LHCN-M2 (cell line): Measurements from ENCODE around the gene BORCS6. TPM values are rescaled to one million over a fixed set of nuclear protein-coding genes. Genes with fewer than 3 reads are reported as not detected.

Experiments
- DNase-seq: peaks from one replicate; pipeline ENCODE4 v3.0.0-alpha.2; 2012; ENCODE audit warnings: low read depth
- total RNA-seq: library from RNA; depleted of rRNA; stranded (reverse); fragments of >200 nt; gene quantifications from 2 replicates; pipeline ENCODE4 v1.2.3, GENCODE V29; 2014

Gene BORCS6
- total RNA-seq, 1 experiment from 2014 or later = 6.9 TPM

DNA sequence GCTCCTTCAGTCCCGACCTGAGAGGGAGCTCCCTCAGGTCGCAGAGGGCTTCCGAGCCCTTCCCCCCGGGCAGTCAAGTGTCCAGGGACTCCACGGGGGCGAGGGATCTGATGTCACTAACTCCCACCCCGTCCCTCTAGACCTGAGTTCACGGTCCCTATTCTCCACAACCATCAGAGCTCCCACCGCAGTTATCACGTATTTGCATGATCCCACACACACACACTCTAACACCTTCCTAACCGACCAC lies 34.1 kb downstream of the BORCS6 start:
- no peak for DNase-seq

GRCh38 chr17:8155231-8155995 lies 34.6 kb downstream of the BORCS6 start:
- DNase-seq = peak; percentile 10

DNA sequence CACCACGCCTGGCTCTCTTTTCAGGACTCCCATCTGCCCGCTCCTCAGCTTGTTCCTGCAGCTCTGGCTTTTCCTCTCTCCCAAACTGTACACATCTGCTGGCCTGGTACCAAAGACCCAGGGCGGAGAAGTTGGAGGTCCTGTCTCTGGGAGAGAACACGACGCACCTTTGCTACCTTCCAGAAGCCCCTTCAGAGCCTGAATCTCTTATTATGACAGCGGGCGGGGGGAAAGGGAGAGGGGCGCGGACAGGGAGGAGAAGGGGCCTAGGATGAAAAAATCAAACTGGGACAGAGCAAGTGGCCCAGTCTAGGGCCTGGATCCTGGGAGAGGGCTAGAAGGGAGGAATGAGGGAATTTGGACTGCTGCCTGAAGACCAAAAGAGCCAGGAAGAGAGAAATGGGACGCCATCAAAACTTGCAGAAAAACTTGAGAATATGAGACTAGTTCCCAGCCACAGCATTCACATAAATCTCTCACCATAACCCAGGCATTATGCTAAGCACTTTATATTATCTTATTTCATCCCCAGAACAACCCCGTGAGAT lies 35.3 kb downstream of the BORCS6 start:
- peak; percentile 18 for DNase-seq

DNA sequence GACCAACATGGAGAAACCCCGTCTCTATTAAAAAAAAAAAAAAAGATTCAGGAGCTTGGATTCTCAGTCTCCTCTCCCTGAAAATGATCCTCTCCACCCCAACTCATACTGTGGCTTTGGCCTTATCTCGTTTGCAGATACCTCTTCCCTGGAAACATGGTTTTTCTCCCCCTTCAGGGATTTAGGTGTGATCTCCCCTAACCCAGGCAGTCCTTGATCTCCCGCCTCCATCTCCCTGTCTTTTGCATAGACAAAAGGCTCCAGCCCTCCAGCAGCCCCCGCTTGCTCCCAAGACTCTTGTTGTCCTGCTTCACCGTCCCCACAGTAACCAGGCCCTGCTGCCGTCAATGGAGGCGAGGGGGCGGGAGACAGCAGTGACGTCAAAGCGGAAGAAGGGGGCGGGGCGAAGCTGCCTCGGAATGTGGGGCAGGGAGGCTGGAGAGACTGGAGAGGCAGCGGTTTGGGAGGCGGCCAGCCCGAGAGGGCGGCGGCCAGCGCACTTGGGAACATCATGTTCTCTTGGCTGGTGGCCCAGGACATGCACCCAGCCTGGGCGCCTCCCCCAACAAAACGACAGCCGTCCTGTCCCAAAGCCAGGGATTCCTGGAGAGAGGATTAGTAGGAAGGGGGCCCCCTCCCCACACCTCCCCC lies 35.9 kb downstream of the BORCS6 start:
- DNase-seq = peak; percentile 99

DNA sequence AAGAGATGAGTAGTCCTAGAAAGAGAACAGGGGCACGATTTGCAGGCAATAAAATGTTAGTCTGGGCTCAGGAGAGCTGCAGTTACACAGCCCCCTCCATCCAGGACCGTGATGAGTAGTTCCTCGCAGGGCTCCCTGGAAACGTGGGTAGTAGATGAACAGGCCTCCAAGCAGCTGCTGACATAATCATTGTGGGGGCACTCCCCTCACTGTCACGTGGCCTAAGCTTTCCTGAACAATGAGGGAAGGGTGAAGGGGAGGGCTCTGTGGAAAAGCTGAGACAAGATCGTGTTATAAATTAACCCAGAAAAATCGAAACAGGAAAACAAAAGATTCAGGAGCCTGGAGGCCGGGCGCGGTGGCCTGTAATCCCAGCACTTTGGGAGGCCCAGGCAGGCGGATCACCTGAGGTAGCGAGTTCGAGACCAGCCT lies 36.4 kb downstream of the BORCS6 start:
- DNase-seq = peak; percentile 97

DNA sequence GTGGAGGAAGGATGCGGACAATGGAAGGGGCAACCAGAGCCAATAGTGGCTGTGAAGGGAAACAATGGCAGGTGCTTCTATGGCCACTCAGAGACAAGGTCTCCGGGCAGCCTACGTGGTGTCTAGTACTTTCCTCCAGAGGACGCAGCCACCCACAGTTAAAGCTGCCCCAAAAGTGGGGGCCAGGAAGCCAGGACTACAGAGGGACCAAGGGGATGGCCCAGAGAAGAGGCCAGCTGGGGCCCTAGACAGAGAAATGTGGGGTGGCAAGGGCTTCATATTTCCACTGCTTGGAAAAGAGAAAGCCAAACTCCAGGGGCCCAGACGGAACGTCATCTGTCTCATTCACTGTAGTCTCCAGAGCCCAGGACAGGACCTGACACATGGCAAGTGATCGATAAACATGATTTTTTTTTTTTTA lies 36.9 kb downstream of the BORCS6 start:
- DNase-seq = no peak

DNA sequence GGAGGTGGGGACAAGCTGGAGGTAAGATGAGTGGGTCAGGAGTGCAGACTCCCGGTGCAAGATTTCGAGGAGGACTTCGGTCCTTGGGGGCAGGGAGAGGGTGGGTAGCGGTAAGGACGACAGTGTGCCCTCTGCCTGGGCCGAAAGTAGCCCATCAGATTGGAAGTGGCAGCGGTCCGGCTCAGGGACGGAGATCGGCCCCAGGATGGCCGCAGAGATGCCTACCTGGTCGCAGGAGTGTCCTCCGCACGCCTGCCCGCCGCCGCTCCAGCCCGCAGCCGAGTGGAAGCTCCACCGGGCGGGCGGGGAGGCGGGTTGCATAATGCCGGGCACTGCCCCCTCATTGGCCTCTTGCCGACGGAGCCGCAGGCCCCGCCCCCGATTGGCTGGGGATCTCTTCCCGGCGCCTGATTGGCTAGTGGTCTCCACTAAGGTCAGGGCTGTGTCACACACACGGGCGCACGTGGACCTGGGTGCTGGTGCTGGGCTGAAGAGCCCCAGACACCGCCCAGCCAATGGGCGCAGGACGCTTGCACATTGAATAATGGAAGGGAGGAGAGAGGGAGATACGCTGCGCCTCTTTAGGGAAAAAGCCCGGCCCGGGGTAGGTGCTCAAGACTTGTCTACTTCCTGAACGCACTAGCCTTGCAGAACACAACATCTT lies 37.7 kb downstream of the BORCS6 start, which contains the start of gene PER1:
TSS of gene PER1 (minus strand) at position 293 of the 664 bp plus-strand sequence. CDS start 1,698 bp downstream, outside the sequence.
- peak; percentile 95 for DNase-seq

GRCh38 chr17:8151641-8152111 lies 38.3 kb downstream of the BORCS6 start:
- DNase-seq = peak; percentile 79

- peak; percentile 89 for DNase-seq
Observed at GRCh38 chr17:8151120-8151640, 38.8 kb downstream of the BORCS6 start.

GRCh38 chr17:8150194-8151119 lies 39.5 kb downstream of the BORCS6 start:
- peak; percentile 51 for DNase-seq

DNA sequence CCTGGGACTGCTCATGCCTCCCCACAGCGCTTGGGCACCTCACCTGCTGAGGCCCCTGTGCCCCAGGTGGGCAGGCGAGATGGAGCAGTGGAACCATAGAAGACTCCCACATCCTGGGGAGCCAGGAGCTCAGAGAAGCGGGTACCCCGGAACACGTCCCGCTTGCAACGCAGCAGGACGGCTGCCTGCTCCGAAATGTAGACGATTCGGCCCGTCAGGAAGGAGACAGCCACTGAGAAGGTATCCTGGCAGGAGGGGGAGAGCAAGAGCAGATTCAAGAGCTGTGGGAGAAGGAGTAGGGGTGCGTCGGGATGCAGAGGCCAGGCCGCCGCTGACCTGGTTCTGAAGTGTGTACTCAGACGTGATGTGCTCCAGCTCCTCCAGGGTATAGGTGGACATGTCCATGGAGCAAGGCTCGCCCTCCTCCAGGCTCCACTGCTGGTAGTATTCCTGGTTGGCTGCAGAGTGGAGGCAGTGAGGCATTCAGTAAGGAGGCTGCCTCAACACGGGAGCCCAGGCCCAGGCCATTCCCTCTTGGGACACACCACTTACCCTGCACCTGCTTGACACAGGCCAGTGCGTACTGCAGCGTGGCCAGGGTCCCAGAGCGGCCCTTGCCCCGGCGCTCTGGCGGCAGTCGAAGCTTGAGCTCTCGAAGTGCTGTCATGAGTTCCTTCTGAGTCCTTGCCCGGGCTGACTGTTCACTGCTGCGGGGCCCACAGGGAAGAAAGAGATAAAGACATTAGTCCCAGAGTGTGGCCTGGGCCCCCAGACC lies 40.4 kb downstream of the BORCS6 start:
- DNase-seq = no peak

DNA sequence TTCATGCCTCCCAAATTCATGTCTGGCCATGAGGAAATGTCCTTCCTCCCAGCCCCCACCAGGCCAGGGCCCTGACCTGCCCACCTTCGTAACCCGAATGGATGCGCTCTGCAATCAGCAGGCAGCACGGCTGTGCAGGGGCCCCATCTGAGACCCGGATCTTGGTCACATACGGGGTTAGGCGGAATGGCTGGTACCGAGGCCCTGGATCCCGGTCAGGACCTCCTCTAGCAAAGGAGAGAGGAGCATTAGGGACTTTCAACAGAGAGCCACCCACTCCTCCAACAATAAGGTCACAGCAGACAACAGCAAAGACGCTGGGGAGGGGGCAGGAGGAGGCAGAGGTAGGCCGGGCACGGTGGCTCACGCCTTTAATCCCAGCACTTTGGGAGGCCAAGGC lies 41.4 kb downstream of the BORCS6 start:
- no peak for DNase-seq

DNA sequence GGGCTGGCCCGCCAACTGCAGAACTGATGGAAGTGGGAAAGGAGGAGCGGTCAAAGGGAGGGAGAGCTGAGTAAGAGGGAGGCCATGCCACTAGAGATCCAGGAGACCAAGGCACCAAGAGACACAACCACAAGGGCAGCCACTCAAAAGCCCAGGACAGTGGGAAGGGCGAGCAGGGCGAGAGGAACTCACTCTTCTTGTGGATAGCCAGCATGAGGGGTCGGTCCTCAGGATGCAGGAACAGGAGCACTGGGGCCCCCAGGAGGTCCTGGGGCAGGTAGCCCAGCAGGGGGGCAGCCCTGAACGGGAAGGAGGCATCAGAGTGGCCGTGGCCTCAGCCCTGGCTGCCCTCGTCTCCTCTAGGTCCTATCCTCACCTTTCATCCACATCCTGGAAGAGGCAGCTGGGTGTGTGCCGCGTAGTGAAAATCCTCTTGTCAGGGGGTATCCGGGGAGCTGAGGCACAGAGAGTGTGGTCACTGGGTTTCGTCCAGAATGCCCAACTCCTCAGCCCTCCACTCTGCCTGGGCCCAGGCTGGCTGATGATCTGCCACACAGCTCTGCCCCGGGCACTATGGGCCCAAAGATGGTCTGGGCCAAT lies 42.1 kb downstream of the BORCS6 start:
- no peak for DNase-seq

- no peak for DNase-seq
Observed at GRCh38 chr17:8147141-8147804, 42.7 kb downstream of the BORCS6 start.

DNA sequence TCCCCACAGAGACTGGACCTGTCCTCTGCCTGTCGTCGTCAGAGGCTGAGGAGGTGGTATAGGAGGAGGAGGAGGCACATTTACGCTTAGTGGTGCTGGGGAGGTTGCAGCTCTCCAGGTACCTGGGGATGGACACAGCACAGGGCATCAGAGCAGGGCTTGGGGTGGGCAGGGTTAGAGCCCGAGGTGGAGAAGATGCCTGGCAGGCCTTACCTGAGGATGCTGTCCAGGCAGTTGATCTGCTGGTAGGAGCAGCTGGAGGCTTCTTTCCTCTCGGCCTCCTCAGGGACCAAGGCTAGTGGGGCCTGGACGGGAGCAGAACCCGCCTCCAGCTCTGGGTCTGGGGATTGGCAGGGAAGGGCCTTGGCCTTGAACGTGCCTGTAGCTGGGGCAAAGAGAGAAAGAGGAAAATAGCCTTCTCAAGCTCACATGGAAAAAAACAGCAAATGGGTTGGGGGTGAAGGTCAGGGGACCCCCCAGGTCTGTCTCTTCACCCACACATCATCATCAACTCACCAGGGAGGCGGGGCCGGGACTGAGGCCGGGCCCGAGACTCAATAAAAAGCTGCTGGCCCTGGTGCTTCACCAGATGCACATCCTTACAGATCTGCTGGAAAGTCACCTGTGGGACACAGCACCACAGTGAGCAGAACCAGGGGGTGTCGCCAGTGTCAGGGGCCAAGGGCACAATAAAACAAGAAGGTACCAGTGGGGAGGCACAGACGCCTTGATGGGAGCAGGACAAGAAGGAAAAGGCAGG lies 43.4 kb downstream of the BORCS6 start:
- no peak for DNase-seq

DNA sequence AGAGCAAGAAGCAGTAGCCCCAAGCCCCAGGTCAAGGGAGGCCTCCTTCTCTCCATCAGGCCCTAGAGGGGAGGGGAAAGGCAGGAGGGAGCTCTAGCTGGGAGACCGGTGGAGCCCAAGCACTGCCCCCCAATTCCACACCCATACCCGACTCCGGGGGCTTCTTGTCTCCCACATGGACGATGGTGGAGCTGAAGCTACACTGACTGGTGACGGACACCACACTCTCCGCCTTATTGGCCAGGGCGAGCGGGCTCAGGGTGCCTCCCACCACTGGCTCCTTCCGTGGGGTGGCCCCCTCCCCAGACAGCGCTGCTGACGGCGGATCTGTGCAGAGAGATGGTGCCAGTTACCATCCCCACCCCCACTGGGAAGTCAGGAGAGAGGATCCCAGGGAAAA lies 44.2 kb downstream of the BORCS6 start:
- no peak for DNase-seq

DNA sequence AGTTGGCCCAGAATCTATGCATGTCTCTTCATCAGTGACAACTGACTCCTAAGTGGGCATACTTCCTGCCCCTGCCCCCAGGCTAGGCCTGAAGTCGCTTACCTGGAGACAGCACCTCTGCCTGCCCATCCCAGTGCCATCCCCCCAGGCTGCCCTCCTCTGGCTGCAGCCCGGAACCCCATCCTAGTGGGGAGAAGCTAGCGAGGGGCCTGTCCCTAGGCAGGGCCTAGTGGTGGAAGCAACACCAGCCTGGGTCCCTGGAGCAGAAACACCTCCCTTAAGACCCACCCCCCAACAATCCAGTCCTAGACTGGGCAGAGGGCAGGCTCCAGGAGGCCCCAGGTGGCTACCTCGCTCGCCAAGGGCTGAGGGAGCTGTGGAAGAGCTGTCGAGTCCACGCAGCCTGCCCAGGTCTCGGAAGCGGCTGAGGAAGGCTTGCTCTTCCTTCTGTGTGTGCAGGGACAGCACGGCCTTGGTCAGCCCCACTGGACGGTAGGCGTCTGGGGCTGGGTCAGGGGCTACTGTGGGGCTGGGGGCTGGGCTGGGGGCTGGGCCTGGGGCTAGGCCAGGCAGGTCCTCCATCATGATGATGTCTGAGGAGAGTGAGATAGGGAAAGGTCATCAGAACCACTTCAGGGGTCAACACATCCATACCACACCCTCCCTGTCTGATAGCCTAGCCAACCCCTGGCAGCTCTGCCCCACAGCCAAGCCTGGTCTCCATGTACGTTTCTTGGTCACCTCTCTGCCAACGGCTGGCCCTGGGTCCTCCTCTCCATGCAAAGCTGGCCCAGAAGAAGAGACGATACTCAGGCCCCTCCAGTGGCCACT lies 45.4 kb downstream of the BORCS6 start:
- DNase-seq = no peak
